PC-9 (cell line): ENCODE measurements around the gene TEX29.

Source experiments
- EZH2 ChIP-seq: fragments of 200-600 bp; sonication (generic); IDR thresholded peaks from 2 replicates; pipeline ENCODE4 v1.8.0; 2017; ENCODE audit warnings: antibody characterized with exemption, low read depth
- TF ChIP-seq, protein P1 (sequence below): fragments of 200-600 bp; sonication (generic); conservative IDR thresholded peaks from 2 replicates; pipeline ENCODE4 v1.6.1; 2017; ENCODE audit warnings: mixed run types, antibody characterized with exemption, mild to moderate bottlenecking, moderate library complexity

GRCh38 chr13:111312944-111313590 lies 7.4 kb upstream of the TEX29 start:
- TF ChIP-seq, protein P1, sequence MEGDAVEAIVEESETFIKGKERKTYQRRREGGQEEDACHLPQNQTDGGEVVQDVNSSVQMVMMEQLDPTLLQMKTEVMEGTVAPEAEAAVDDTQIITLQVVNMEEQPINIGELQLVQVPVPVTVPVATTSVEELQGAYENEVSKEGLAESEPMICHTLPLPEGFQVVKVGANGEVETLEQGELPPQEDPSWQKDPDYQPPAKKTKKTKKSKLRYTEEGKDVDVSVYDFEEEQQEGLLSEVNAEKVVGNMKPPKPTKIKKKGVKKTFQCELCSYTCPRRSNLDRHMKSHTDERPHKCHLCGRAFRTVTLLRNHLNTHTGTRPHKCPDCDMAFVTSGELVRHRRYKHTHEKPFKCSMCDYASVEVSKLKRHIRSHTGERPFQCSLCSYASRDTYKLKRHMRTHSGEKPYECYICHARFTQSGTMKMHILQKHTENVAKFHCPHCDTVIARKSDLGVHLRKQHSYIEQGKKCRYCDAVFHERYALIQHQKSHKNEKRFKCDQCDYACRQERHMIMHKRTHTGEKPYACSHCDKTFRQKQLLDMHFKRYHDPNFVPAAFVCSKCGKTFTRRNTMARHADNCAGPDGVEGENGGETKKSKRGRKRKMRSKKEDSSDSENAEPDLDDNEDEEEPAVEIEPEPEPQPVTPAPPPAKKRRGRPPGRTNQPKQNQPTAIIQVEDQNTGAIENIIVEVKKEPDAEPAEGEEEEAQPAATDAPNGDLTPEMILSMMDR: no peak
- no peak for TF ChIP-seq EZH2
